Endothelial cell of hepatic sinusoid (primary cell): ENCODE data around the gene PLOD2.

Experiments
- in situ Hi-C: cut with HindIII; loops from 2 replicates; pipeline ENCODE4 v1.10.0; 2017; ENCODE audit warnings: low sequenced_read_pairs

The PLOD2 gene

DNA sequence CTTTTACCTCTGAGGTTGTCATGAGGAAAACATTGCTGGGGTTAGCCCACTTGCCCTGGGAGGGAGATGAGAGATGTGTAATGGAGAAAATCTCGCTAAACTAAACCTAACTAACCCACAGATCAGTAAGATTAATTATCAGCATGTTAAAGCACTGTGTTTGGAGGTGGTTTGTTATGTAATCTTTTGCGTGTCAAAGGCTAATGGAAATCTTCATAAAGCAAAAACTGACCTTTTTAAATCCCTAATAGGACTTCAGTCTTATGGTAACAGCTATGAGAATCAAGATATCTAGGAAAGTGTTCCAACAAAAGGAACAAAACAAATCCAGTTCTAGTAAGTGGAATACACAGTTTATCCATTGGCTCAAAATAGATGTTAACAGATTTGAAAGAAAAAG, 102.7 kb downstream of the PLOD2 start:
- in situ Hi-C loops, result no loop called here

DNA sequence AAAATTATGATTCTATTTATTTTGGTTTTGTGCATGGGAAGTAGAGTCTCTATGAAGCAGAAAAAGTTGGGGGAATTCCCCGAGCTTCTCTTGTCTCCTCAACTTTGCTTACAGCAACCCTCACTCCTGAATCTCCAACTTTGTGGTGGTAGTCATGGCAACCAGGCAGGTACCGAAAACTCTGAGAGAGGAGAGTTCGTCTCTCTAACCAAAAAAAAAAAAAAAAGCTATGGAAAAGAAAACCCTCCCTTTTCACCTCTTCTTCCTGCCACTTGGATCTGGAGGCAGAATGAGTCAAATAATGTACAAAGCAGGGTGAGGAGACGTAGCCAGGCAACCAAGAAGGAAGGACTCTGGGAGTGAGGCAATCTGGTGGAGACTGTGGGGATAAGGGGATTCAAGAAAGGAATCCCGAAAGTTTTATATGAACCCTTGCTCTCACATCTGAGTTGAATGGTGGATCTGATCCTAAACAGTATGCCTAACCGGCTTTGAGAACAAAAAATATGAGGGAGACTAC, 108.1 kb downstream of the PLOD2 start:
- in situ Hi-C loops, result no loop called here

DNA sequence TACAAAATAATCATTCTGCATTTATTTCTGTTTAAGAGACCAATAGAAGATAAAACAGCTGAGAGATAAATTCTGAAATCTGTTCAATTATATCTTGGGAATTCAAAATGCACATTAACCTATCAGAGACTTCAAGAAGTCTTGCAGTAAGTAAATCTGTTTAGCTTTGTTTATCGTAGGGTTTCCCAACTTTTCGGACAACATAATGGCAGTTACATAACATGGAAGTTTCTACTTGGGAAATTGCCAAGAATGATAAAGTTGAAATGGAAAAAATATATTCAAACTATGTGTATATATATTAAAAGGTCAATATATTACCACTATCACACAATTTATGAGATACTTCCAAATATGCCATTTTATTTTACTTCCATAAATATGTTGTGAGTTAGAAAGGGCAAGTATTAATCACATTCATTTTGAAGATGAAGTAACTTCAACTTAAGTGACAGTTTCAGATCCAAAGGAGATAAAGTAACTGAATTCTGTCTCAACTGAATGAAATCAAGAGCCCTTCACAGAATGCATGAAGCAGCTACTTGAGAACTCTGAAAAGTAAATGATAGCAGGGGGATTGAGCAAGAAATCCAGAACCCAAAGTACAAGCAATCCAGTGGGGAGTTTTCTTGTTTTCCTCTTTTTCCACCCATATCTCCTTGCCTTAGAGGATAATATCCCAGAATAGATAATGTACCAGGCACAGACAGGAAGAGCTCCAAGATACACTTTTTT, 108.8 kb downstream of the PLOD2 start:
- in situ Hi-C loops, result no loop called here

DNA sequence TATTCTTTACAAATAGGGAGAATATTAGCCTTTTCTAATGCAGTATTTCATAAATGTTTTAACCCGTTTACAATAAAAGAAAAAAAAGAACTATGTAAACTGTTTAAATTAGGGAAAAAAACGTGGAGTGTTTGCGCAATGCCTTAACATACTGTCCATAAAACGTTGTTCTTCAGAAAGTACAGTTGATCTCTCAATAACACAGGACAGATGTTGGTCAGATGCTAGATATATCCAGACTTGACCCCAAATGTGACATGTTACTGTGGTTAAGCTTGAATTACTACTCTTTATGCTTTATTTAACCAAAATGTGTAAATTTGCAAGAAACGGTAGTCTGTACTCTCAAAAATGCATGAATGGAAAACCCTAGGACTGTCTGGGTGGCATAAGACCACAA, 110.3 kb downstream of the PLOD2 start:
- in situ Hi-C loops, result no loop called here

DNA sequence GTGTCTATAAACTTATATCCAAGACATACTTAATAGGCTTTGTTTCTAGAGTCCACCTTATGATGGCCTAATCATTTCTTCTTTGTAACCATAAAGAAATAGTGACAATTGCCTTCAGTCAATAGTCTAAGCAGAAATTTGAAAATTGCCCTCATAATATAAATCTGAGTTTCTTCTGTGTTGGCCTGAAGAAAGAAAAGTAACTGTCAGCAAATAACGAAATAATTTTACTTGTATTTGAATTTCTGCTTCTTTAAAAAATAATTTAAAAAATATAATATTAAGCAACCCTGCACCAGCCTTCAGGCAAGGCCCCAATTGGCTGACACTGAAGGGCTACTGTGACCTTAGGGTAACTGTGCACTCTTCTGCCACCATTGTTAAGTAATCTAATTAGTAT, 113.5 kb downstream of the PLOD2 start:
- in situ Hi-C loops, result no loop called here

DNA sequence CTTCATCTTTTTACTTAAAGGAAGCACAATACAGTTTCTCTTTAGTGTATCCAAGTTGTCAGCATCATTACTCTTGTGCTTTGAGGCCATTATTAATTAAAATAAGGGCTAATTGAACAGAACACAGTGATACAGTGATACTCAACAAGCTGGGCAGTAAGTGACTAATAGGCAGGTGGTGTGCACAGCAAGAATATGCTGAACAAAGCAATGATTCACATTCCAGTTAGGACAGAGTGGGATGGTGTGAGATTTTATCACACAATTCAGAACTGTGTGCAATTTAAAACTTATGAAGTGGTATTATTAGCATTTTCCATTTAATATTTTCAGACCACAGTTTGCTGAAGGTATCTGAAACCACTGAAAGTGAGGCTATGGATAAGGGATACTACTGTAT, 116.9 kb downstream of the PLOD2 start:
- in situ Hi-C loops, result no loop called here

DNA sequence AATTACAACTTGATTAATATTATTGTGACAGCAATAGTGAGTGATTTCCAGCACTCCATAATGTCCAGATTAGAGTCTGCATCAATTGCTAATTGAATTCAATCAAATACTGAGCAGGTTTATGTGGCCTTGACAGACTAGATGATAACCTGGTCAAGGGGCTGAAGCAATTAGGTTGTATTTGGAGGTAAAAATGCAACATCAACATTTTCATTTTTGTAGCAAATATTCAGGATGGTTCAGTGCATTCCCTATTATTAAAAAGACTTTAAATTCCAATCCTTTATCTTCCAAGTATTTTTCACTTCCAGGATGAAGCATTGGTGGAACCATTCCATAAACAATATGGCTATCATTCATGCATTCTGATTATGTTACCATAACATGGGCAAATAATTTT, 120.4 kb downstream of the PLOD2 start:
- in situ Hi-C loops, result no loop called here

DNA sequence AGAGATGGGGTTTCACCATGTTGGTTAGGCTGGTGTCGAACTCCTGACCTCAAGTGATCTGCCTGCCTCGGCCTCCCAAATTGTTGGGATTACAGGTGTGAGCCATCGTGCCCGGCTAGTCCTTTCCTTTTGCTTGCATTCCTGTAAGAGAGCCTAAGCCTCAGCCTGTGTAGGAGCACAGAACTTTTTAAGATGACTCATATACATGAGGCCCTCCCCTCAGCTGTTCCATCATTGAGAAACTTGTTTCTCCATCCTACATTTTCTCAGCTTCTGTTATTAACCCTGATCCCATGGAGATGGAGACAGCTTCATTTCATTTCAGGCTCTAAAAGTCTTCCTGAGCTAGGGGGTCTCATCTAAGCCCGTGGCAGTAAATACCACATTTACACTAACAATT, 123.3 kb downstream of the PLOD2 start:
- in situ Hi-C loops, result loop anchor here (10.0 kb wide), 1 partner anchor 517 kb away; no protein-coding TSS in a partner anchor

DNA sequence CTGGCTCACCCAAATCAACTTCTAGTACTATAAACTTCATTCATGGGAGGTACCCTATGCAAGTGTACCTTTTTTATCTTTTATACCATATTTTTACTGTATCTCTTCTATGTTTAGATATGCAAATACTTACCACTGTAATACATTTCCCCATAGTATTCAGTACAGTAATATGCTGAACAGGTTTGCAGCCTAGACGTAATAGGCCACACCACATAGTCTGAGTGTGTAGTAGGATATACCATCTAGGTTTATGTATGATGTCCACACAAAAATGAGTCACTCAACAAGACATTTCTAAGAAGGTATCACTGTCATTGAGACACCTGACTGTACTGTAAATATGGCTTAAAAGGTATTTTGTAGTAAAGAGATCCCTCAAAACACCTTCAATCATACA, 124.7 kb downstream of the PLOD2 start:
- in situ Hi-C loops, result loop anchor here (10.0 kb wide), 1 partner anchor 519 kb away; no protein-coding TSS in a partner anchor

DNA sequence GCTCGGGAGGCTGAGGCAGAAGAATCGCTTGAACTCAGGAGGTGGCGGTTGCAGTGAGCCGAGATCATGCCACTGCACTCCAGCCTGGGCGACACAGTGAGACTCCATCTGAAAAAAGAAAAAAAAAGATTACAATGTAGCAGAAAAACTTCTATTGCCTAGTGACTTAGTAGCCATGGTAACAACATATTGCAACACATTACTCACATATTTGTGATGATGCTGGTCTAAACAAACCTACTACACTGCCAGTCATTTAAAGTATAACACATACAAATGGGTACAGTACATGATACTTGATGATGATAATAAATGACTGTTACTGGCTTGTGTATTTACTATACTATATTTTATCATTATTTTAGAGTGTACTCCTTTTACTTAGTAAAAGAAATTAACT, 125.6 kb downstream of the PLOD2 start:
- in situ Hi-C loops, result loop anchor here (10.0 kb wide), 1 partner anchor 519 kb away; no protein-coding TSS in a partner anchor

DNA sequence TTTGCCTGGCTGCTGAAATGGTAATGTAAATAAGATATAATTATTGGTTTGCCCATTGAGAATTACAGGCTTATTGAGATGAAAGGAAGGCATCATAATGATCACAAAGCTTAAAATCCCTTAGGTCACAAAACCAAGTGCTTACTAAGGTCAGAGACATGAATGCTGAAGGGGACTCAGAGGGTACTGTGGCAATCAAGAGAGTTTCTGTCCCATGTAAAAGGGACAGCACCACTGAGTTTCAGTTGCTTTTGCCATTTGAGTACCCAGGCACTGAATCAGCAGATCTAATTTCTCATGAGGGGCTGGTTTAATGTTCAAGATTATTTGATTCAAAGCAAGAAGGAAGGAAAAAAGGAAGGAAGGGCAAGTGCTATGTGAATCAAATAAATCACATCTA, 127.0 kb downstream of the PLOD2 start:
- in situ Hi-C loops, result loop anchor here (10.0 kb wide), 1 partner anchor 521 kb away; no protein-coding TSS in a partner anchor

DNA sequence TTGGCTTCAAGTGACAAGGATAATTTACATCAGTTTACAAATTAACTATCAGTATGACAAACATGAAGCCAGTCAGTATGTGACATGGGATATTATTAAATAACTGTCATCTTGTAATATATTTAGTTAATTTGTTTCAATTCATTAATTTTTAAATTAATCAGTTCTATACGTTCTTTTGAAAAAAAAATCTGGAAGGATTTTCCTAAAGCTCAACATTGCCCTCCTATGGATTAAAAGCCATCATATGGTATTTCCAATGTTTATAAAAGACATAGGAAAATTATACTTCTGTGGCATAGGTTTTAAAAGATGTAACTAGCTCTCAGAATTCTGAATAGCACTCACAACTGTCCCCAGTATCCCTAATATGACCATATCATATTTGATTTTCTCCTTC, 134.4 kb downstream of the PLOD2 start:
- in situ Hi-C loops, result no loop called here

DNA sequence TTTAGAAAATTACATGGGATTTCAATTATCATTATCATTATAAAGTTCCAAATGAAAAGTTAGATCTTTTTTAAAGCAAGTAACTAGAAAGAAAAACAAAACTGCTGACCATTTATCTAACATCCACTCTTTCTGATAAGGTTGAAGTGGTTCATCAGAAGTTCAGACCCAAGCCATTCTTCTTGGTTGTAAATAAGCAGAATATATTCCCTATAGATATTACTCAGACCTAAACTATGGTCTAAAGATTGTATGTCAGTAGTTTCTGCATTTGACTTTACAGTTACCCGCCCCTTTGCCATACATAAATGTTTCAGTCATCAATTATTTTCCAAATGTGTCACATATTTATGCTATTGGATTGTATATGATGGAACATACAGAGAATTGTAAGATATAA, 136.7 kb downstream of the PLOD2 start:
- in situ Hi-C loops, result no loop called here

DNA sequence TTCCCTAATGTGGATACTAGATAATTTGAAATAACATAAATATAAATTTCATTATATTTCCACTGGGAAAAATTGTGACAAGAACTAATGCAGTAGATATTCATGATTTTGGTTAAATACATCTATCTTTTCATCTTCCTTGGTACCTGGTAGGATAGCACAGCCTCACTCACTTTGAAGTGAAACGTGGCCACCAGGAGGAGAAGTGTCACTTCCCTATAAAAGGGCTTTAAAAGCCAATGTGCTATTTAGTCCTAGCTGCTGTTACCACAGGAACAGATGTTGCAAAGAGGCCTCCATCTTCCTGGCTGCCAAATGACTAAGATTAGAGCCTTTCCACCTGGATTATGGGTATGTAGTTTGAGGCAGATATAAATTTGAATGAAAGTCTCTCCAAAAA, 140.0 kb downstream of the PLOD2 start:
- in situ Hi-C loops, result no loop called here

DNA sequence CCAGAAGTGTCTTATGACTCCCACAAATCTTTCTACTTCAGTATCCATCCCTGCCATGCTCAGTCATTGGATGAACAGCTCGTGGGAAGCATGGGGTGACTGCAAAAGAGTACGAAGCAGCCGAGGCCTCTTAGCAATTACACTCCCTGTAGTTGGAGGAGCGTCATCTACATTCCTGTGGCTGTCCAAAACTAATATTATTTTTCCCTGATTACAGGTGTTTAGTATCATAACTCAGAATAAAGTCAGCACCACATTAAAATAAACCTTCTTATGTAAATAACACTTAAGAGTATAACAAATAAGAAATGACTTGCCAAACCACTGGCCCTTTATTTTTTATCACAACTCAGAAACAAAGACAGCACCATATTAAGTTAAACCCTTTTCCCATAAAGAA, 141.5 kb downstream of the PLOD2 start:
- in situ Hi-C loops, result no loop called here
